GM21360 (cell line): Measurements from ENCODE around the gene DMD.
"Not testable (repeated sequence)": the region's sequence is repeated elsewhere in the genome, so short reads cannot be mapped to it uniquely, and the experiment has no call there.

ENCODE experiments used
- ATAC-seq: cut with Tn5 transposase; IDR thresholded peaks from one replicate; pipeline ENCODE4 v1.9.1; 2021; ENCODE audit warnings: mild to moderate bottlenecking, moderate library complexity; ENCODE audit not compliant: unreplicated experiment

The DMD gene

GRCh38 chrX:33156152-33156726, 55.1 kb downstream of the DMD start:
- no peak for ATAC-seq

GRCh38 chrX:33149580-33149979, 61.8 kb downstream of the DMD start:
- no peak for ATAC-seq

- ATAC-seq = no peak
Measured at GRCh38 chrX:33149085-33149484, 62.3 kb downstream of the DMD start.

- no peak for ATAC-seq
Measured at GRCh38 chrX:33142331-33142730, 69.0 kb downstream of the DMD start.

- no peak for ATAC-seq
Measured at GRCh38 chrX:33138677-33139249, 72.6 kb downstream of the DMD start.

- no peak for ATAC-seq
Measured at GRCh38 chrX:33134164-33134563, 77.2 kb downstream of the DMD start.

- no peak for ATAC-seq
Measured at GRCh38 chrX:33133320-33133719, 78.0 kb downstream of the DMD start.

GRCh38 chrX:33132569-33132968, 78.8 kb downstream of the DMD start:
- ATAC-seq = no peak

- no peak for ATAC-seq
Measured at GRCh38 chrX:33129607-33130006, 81.7 kb downstream of the DMD start.

- no peak for ATAC-seq
Measured at GRCh38 chrX:33128048-33128805, 83.1 kb downstream of the DMD start.

GRCh38 chrX:33126469-33126868, 84.9 kb downstream of the DMD start:
- ATAC-seq = no peak

GRCh38 chrX:33109858-33110257, 101.5 kb downstream of the DMD start:
- no peak for ATAC-seq

- ATAC-seq = no peak
Measured at GRCh38 chrX:33106737-33107136, 104.6 kb downstream of the DMD start.

GRCh38 chrX:33095079-33095478, 116.3 kb downstream of the DMD start:
- ATAC-seq = no peak

- ATAC-seq = no peak
Measured at GRCh38 chrX:33087411-33087810, 123.9 kb downstream of the DMD start.

- ATAC-seq = no peak
Measured at GRCh38 chrX:33086886-33087285, 124.5 kb downstream of the DMD start.

- no peak for ATAC-seq
Measured at GRCh38 chrX:33082371-33082770, 129.0 kb downstream of the DMD start.

GRCh38 chrX:33078273-33078672, 133.1 kb downstream of the DMD start:
- ATAC-seq = no peak

GRCh38 chrX:33073660-33074059, 137.7 kb downstream of the DMD start:
- not testable (repeated sequence) for ATAC-seq

GRCh38 chrX:33065415-33065814, 145.9 kb downstream of the DMD start:
- ATAC-seq = no peak

GRCh38 chrX:33062041-33062440, 149.3 kb downstream of the DMD start:
- ATAC-seq = no peak

- ATAC-seq = no peak
Measured at GRCh38 chrX:33053001-33053400, 158.3 kb downstream of the DMD start.
